Transverse colon (tissue), 3 donors: Measurements from ENCODE around the gene LDB2.

Source experiments
- CTCF ChIP-seq, 5 experiments: fragments of 200-600 bp in 3 of 5; fragments of 450-650 bp in 2 of 5; sonication (generic) in 3 of 5; IDR thresholded peaks; 1 replicate in 2 of 5; 2 replicates in 3 of 5; pipeline ENCODE4 v1.5.1; 2016 to 2017; ENCODE audit warnings: antibody characterized with exemption in 5 of 5, inconsistent platforms in 3 of 5, mild to moderate bottlenecking in 2 of 5, moderate library complexity in 1 of 5
- POLR2A ChIP-seq: fragments of 450-650 bp; IDR thresholded peaks from one replicate; pipeline ENCODE4 v1.6.1; 2016; ENCODE audit warnings: antibody characterized with exemption, mild to moderate bottlenecking, moderate library complexity

GRCh38 chr4:16505726-16506125 is 392.7 kb downstream of the LDB2 start:
- TF ChIP-seq POLR2A (no peak), CTCF (IDR thresholded peaks at IDR 0.05) (no peak)
